HG02973 (cell line): Measurements from ENCODE around the gene CCBE1.
"Not testable (repeated sequence)": the region's sequence is repeated elsewhere in the genome, so short reads cannot be mapped to it uniquely, and the experiment has no call there.

Source experiments
- ATAC-seq: cut with Tn5 transposase; IDR thresholded peaks from one replicate; pipeline ENCODE4 v1.9.1; 2021; ENCODE audit warnings: moderate library complexity; ENCODE audit not compliant: unreplicated experiment

The CCBE1 gene

GRCh38 chr18:59550174-59550516 is 147.1 kb downstream of the CCBE1 start:
- ATAC-seq: no peak

- ATAC-seq: no peak
Observed at GRCh38 chr18:59549503-59550173, 147.6 kb downstream of the CCBE1 start.

- ATAC-seq: no peak
Observed at GRCh38 chr18:59547581-59548182, 149.5 kb downstream of the CCBE1 start.

DNA sequence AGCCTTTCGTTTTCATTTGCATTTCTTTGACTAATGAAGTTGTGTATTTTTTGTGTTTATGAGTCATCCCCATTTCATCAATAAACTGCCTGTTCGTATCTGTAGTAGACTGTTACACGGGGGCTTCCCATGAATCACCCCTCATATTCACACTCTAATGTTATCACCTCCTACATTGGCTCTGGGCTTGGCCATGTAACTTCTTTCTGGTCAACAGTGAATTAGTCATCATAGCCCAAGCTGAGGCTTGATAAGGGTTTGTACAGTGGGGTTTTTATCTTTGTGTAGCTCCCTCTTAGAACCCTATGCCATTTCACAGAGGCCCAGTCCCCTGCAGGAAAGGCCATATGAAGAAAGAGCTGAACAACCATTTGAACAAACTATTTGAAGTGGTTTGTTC is 151.0 kb downstream of the CCBE1 start:
- no peak for ATAC-seq

DNA sequence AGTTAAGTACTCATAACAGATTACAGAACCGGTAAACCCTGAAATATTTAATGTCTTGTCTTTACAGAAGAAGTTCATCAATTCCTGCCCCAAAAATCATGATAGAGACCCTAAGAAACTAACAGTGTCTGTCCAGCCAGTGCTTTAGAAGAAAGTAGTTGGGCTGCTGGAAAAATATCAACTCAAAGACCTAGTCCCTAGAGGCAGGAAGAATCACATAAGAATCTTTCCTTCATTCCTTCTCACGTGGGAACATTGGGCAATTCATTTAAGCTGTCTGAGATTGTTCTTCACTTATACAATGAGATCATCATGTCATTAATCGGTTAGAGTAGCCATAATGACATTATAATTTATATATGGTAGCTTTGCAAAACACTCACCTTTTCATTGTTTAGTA is 156.4 kb downstream of the CCBE1 start:
- no peak for ATAC-seq

- ATAC-seq: no peak
Observed at GRCh38 chr18:59540346-59540745, 156.9 kb downstream of the CCBE1 start.

DNA sequence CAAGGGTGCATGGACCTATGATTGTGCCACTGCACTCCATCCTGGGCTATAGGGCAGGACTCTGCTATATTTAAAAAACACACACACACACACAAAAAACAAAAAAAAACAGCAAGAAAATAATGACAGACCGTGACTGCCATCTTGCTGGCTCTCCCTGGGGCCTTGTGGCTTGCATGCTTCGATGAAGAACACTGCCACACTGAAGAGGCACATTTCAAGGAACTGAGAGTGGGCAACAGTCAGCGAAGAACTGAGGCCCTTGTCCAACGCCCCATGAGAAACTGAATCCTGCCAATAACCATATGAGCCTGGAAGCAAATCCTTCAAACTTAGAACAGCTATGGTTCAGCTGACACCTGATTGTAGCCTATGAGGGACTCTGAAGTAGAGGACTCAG is 158.1 kb downstream of the CCBE1 start:
- no peak for ATAC-seq

DNA sequence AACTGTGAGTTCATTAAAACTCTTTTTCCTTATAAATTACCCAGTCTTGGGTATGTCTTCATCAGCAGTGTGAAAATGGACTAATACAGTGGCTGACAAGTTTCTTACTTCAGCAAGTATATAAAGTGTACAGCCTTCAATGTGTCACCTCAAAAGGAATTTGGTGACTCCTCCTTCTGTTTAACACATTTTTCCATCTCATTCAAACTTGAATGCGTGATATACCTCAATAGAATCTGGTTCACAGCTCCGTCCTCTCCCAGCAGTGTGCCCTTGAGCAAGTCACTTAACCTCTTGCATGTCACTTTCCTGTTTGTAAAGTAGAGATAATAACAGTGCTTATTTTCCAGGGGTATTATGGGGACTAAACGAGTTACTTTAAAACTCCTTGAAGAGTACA is 159.6 kb downstream of the CCBE1 start:
- ATAC-seq: no peak

DNA sequence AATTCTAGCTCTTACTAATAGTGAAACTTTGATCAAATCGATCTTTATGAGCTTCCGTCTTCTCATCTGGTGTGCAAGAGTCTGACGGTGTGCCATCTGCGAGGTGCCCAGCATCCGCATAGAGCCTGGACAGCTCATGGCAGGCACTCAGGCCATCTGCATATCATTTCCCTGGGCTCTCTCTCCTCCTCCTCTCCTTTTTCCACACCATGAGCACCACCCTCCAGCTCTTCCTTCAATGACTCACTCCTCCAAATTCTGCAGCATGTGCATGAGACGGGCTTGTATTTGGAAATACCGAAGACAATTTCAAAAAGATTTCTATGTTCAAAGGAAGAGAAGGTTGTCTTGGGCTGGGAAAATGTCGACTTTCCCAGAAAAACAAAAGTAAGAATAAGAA is 161.1 kb downstream of the CCBE1 start:
- ATAC-seq: no peak

DNA sequence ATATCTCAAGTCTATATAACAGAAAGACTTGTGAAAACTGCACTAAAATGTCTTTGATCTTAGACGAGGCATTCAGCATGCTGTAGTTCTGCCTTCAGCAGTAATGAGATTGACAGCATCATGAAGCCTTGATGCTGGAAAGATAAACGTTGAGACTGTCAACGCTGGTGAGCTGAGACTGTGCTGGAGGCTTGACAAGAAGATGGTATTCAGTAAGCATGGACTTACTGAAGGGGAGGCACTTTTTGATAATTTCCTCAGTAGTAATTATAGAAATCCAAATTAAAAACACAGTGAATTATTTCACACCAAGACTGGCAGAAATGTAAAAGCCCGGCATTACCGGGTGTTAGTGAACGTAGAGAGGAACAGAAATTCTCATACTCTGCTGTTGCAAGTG is 162.2 kb downstream of the CCBE1 start:
- ATAC-seq: no peak

DNA sequence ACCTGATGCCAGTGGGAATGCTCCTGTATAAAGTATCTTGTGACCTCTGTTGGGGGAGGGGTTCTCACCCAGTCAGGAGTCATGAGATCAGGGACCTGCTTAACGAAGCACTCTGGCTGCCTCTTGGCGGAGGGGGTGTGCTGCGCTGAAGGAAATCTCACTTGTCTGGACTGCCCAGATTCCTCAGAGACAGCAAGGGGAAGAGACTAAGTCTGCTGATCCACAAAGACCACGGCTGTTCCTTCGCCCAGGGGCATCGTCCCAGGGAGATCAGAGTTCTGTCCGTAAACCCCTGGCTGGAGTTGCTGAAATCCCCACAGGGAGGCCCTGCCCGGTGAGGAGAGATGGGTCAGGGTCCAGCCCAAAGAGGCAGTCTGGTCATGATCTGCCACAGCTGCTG is 168.4 kb downstream of the CCBE1 start:
- ATAC-seq: no peak

DNA sequence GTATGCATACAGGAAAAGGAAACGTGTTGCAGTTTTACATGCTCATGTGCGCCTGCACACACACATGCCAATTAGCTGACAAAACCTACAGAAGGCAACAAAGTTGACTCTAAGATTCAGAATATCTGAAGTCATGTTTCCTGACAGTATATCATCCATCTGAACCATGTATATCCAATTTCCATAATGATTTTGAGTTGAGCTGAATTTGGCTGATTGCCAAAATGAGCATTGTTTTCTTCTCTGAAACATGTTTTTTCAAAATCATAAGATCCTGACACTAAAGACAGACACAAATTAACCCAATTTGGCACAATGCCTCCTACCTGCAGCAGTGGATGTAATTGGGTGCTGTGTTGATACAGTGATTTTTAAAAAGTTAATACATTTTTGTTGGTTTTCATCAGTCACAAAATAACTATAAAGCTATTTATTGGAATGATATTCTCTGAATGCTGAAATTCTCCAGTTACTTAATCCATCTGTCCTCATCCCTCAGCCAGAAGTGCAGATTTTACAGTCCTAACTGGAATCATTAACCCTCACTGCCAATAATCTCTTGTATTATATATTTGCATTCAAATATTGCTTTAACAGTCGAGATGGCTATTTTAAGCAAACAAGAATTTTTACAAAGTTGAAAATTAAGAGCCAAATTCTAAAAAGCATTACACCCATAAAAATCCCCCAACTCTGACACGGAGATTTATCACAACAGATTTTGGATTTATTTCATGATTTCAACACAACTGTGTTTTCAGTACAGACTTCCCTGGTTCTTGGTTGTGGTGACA is 176.5 kb downstream of the CCBE1 start:
- ATAC-seq: no peak

GRCh38 chr18:59518705-59519104 is 178.5 kb downstream of the CCBE1 start:
- no peak for ATAC-seq

DNA sequence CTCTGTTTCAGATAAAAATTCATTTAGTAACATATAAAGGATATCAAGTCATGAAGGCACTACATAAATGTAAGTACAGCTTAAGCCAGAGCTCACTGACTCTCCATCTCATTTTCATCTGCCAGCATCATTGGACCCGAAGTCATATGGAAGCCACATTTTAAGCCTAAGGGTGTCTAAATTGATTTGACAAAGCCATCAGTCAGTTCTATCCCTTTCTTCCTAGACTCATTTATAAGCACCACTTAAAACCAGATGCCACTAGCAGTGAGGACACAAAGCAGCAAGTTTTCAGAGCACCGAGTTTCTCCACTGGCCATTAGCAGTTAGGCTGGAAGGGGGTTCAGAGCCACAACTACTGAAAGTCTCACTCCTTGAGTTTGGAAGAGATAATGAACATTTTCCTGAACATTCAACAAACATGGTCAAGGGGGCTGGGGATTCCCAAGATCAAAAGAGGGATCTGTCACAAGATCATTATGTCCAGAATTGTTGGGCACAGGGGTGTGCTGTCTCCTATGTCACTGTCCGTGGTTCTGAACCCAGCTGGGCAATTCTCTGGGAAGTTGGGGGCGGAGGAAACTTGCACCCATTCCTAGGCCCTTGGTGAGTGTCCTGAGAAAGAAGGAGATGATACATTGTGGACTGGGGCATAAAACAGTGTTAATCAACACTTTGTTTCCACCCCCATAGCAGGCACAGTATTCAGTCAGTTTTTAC is 179.6 kb downstream of the CCBE1 start:
- no peak for ATAC-seq

DNA sequence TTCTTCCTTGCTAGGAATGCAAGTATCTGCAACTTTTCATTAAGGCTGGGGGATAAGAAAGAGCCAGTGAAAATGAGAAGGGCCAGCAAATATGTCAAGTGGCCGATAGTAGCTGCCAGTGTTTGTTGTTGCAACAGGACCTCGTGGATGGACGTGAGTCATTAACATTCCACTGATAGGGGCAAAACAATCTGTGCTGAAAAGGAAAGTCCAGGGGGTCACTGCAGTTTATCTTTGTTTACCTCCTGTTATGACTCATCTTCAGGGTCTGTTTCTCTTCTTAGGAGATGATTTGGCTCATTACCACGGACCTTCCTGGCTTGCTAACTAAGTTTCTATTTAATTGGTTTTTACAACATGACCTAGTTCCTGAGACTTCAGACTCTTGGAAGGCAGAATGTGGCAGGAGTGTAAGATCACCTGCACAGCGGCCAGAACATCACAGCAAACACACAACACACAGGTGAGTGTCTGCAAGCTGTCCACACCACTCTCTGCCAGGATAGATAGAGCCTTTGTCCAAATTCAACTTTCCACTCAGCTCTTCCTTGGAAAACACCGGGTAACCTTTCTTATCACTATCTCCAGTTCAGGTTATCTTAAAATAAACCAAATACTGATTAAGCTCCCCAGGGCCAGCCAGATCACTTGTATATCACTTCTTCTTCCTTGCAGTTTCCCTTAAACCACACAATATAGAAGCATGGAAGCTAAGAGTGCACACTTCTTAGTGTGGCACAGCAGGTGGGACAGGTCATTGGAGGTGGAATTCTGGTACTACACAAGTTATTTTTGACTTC is 180.7 kb downstream of the CCBE1 start:
- ATAC-seq: no peak

GRCh38 chr18:59515956-59516355 is 181.3 kb downstream of the CCBE1 start:
- ATAC-seq: not testable (repeated sequence)

DNA sequence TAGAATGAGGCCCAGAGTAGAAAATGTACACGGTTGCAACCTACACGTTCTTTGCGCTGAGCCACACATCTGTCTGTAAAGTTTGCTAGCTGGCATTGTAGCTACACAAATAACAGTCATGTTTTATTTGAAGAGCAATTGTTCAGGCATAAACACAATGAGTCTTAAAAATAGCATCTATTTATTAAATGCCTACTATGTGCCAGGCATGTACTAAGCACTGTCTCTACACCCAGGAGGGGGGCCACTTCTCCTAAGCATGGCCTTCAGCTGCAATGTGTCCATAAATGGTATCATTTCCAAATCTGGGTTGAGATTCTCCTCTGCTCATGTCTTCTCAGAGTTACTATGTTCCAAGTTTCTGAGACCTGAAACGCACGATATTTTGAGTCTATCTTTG is 182.1 kb downstream of the CCBE1 start:
- ATAC-seq: no peak

DNA sequence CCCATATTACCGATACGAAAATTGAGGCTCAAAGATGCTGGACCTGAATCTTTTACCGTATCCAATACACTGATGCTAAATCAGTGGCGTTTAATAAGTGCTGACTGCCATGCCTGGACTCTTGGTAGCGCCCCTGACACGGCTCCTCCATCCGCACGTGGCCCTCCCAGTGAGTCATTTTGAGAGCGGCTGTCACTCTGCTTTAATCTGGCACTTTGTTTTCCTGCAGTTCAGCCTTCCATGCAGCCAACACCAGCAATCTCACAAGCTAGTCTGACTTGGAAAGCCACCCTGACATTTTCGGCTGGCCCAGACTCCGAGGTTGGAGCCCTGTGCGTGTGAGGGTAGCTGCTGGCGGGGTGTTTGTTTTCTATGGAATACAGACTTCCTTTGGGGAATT is 183.0 kb downstream of the CCBE1 start:
- ATAC-seq: no peak

- no peak for ATAC-seq
Observed at GRCh38 chr18:59512025-59512755, 185.0 kb downstream of the CCBE1 start.
